ENCODE measurements around the gene BDH2. TPM values are rescaled to one million over a fixed set of nuclear protein-coding genes. Genes with fewer than 3 reads are reported as not detected.
A peak's percentile ranks its signal among the peaks of the same experiment; 100 is the strongest.

BDH2 gene
- total RNA-seq (2021) (28.3 and 33.1 TPM in 2 replicates), Bru-seq, nascent RNA (percentile 69 among the genes with signal in this experiment), BruChase-seq, experiment 1, labeled RNA remaining after a 2-hour chase (percentile 58 among the genes with signal in this experiment), BruChase-seq, experiment 2, labeled RNA remaining after a 6-hour chase (percentile 54 among the genes with signal in this experiment)
- long read RNA-seq, transcript BDH2-201 (10 exons, 1,126 nt): major isoform, 44 of 54 reads
- long read RNA-seq, partial matches to known transcripts: 1 of 54 reads
- long read RNA-seq, other reads (novel, unspliced or antisense): 7 of 54 reads

GRCh38 chr4:103099691-103100392 is at the start of gene BDH2:
Gene BDH2 (minus strand): TSS chr4:103099834. CDS start chr4:103096254, 3,580 bp downstream.
- DNase-seq (ENCODE audit: low spot score): peak; percentile 93
- CTCF ChIA-PET: interaction anchor here (0.7 to 1.7 kb wide), 6 partner anchors 10 to 842 kb away, joined by 3 to 5 read pairs (median 3); no protein-coding TSS in a partner anchor
- H3K27me3 ChIP-seq (replicated peaks; ENCODE audit: insufficient read depth, low read depth, low read length, poor library complexity): no peaks in the 10 kb centered on the region
- BruUV-seq (replicated peaks): no TSS peak
- H3K9me3 ChIP-seq (ENCODE audit: low read depth, low read length, poor library complexity, severe bottlenecking): no peaks in the 10 kb centered on the region
- peak within 1 kb of the TSS; percentile 49 for H3K4me3 ChIP-seq (ENCODE audit: low read depth, low read length, poor library complexity, severe bottlenecking)
- peak within 1 kb of the TSS; percentile 12 for H3K27ac ChIP-seq (ENCODE audit: low read depth, low read length, poor library complexity, severe bottlenecking)
- no peaks in the 10 kb centered on the region for H3K36me3 ChIP-seq (ENCODE audit: insufficient read depth, low read length, poor library complexity, severe bottlenecking)
- peaks cover 6% of the 10 kb centered on the region for H3K4me1 ChIP-seq (ENCODE audit: insufficient read depth, low read length, poor library complexity, severe bottlenecking)
- intact Hi-C loops (cut with micrococcal nuclease; ENCODE audit: unreplicated experiment): loop anchor here (5.0 kb wide), 1 partner anchor 832 kb away; no protein-coding TSS in a partner anchor
- POLR2A ChIA-PET (ENCODE audit: low non-redundant PET): interaction anchor here (0.6 kb wide), 1 partner anchor 844 kb away, joined by 3 read pairs; no protein-coding TSS in a partner anchor
- no peak for TF ChIP-seq EZH2 (IDR thresholded peaks at IDR 0.05; ENCODE audit: borderline replicate concordance, low read depth, low read length, poor library complexity, severe bottlenecking)
- TF ChIP-seq CTCF (conservative IDR thresholded peaks at IDR 0.05; ENCODE audit: low read depth, low read length): peak; percentile 78

GRCh38 chr4:103144926-103145325 is 45.3 kb upstream of the BDH2 start:
- Histone ChIP-seq H3K36me3 (ENCODE audit: insufficient read depth, low read length, poor library complexity, severe bottlenecking) (peaks cover 73% of the 10 kb centered on the region), H3K9me3 (ENCODE audit: low read depth, low read length, poor library complexity, severe bottlenecking) (no peaks in the 10 kb centered on the region), H3K27me3 (replicated peaks; ENCODE audit: insufficient read depth, low read depth, low read length, poor library complexity) (no peaks in the 10 kb centered on the region), H3K4me1 (ENCODE audit: insufficient read depth, low read length, poor library complexity, severe bottlenecking) (no peaks in the 10 kb centered on the region), H3K4me3 (ENCODE audit: low read depth, low read length, poor library complexity, severe bottlenecking) (no peak overlapping the region), H3K27ac (ENCODE audit: low read depth, low read length, poor library complexity, severe bottlenecking) (no peak overlapping the region)
- POLR2A ChIA-PET (ENCODE audit: low non-redundant PET): no interaction called here
- TF ChIP-seq EZH2 (IDR thresholded peaks at IDR 0.05; ENCODE audit: borderline replicate concordance, low read depth, low read length, poor library complexity, severe bottlenecking) (no peak), CTCF (conservative IDR thresholded peaks at IDR 0.05; ENCODE audit: low read depth, low read length) (no peak)
- intact Hi-C loops (cut with micrococcal nuclease; ENCODE audit: unreplicated experiment): no loop called here
- CTCF ChIA-PET: no interaction called here
- DNase-seq (ENCODE audit: low spot score): no peak
- TSS peak; percentile 79 for BruUV-seq (replicated peaks)

- BruUV-seq (replicated peaks): no TSS peak
- CTCF ChIA-PET: no interaction called here
- Histone ChIP-seq H3K27me3 (replicated peaks; ENCODE audit: insufficient read depth, low read depth, low read length, poor library complexity) (no peaks in the 10 kb centered on the region), H3K4me3 (ENCODE audit: low read depth, low read length, poor library complexity, severe bottlenecking) (no peak overlapping the region), H3K4me1 (ENCODE audit: insufficient read depth, low read length, poor library complexity, severe bottlenecking) (no peaks in the 10 kb centered on the region), H3K36me3 (ENCODE audit: insufficient read depth, low read length, poor library complexity, severe bottlenecking) (peaks cover 86% of the 10 kb centered on the region), H3K9me3 (ENCODE audit: low read depth, low read length, poor library complexity, severe bottlenecking) (no peaks in the 10 kb centered on the region), H3K27ac (ENCODE audit: low read depth, low read length, poor library complexity, severe bottlenecking) (no peak overlapping the region)
- no peak for TF ChIP-seq EZH2 (IDR thresholded peaks at IDR 0.05; ENCODE audit: borderline replicate concordance, low read depth, low read length, poor library complexity, severe bottlenecking)
- TF ChIP-seq CTCF (conservative IDR thresholded peaks at IDR 0.05; ENCODE audit: low read depth, low read length): no peak
- no peak for DNase-seq (ENCODE audit: low spot score)
- intact Hi-C loops (cut with micrococcal nuclease; ENCODE audit: unreplicated experiment): no loop called here
- POLR2A ChIA-PET (ENCODE audit: low non-redundant PET): no interaction called here
Observed at GRCh38 chr4:103137446-103137827, 37.8 kb upstream of the BDH2 start.

Data from A673 (cell line).